ACHN (cell line): ENCODE measurements around the gene ABCA2.
"Not testable (repeated sequence)": the region's sequence is repeated elsewhere in the genome, so short reads cannot be mapped to it uniquely, and the experiment has no call there.

Experiments used
- DNase-seq: peaks from one replicate; pipeline ENCODE4 v3.0.0-alpha.2; 2015
- in situ Hi-C: cut with HindIII; loops from 2 replicates; pipeline ENCODE4 v1.10.0; 2017; ENCODE audit warnings: low sequenced_read_pairs, low pct_ligation_motif_present, low pct_unique_long_range_greater_than_20kb

Gene ABCA2

DNA sequence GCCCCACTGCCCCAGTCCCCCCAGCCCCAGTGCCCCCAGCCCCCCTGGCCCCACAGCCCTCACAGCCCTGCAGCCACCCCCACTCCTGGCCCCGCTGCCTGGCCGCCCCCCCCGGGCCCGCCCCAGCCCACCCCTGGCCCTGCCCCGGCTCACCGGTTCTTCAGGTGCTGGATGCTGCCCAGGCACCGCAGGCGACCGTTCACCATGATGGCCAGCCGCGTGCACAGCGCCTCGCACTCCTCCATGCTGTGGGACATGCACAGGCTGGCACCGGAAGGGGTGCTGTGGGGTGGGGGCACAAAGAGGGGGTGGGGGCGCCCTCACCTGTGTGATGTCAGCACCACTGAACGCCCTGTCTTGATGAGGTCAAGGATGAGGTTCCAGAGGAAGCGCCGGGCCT is 18.8 kb downstream of the ABCA2 start:
- in situ Hi-C loops, result no loop called here
- DNase-seq, result no peak

- in situ Hi-C loops, result no loop called here
Measured at GRCh38 chr9:137008312-137008711, 19.7 kb downstream of the ABCA2 start.

DNA sequence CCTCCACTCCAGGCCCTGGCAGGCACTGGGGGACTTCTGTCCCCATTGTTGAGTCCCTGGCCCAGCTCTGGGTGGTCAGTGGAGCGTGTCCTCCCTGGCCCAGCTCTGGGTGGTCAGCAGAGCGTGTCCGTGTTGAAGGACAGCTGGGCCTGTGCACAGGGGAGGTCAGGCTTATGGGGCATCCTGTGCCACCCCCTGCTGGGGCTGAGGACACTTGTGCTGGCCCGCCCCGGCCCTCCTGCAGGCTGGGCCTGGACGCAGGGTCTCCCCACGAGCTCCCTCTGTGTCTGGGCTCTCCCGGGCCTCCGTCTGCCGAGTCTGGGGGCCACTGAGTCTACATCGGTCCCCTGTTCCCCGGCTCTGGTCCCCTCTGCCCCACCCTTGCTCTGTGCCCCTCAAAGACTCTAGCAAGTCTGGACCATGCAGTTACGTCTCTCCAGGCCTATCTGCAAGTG is 20.2 kb downstream of the ABCA2 start:
- DNase-seq, result no peak
- in situ Hi-C loops, result no loop called here

More at GRCh38 chr9:137008312-137008711, 19.7 kb downstream of the ABCA2 start:
- DNase-seq, result no peak

DNA sequence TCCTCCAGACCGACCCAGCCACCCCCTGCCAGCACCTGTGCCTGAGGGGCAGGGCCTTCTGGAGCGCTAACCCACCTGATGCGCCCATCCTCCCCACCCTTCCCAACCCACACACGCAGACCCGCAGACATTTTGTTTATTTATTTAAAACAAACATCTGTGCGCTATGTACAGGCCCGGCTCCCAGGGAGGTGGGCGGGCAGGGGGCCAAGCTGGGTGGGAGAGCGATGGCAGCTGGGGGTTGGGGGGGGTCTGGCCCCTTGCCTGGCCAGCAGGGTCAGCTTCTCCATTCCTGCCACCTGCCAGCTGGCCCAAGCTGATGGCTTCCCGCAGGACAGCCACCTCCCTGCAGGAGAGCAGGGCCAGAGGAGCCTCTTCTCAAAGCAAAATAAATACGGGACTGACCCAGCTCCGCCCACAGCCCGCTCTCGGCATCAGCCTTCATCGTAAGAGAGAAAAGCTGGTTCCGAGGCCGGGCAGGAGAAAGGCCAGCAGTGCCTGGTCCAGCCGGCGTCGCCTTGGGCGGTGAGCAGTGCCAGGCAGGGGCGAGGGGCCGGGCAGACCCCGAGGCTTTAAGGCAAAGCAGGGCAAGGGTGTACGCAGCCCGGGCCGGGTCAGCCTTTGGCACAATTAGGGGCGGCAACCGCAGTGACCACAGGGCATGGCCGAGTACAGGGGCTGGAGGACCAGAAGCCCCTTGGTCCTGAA is 20.8 kb downstream of the ABCA2 start:
- DNase-seq, result no peak
- in situ Hi-C loops, result no loop called here

- DNase-seq, result no peak
- in situ Hi-C loops, result no loop called here
Measured at GRCh38 chr9:137006116-137007003, 21.7 kb downstream of the ABCA2 start.

- DNase-seq, in situ Hi-C loops: not testable (repeated sequence)
Measured at GRCh38 chr9:137004285-137004684, 23.8 kb downstream of the ABCA2 start.

GRCh38 chr9:137002646-137003041 is 25.4 kb downstream of the ABCA2 start:
- DNase-seq, result no peak
- in situ Hi-C loops, result no loop called here

GRCh38 chr9:137001857-137002645 is 26.0 kb downstream of the ABCA2 start:
- no peak for DNase-seq

GRCh38 chr9:137000177-137000930 is 27.7 kb downstream of the ABCA2 start:
- in situ Hi-C loops, result no loop called here
- no peak for DNase-seq

More at GRCh38 chr9:137001857-137002645, 26.0 kb downstream of the ABCA2 start:
- in situ Hi-C loops, result no loop called here

- no peak for DNase-seq
- in situ Hi-C loops, result no loop called here
Measured at GRCh38 chr9:136997830-136998234, 30.2 kb downstream of the ABCA2 start.

DNA sequence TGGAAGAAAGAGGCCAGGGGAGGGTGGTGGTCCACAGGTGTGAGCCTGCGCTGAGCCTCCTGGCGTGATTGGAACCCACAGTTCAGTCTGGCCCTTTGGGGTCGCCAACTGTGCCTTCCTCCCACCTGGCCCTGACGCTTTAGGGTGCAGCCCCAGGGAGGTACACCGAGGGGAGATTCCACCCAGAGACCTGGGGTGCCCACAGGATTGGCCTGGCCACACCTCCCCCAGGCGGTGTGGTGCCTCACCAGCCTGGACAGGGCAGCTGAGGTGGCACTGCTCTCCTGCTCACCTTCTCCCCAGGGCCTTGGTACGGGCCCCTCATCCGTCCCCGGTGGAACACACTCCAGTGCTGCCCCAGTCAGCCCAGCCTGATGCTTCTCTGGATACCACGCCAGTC is 30.7 kb downstream of the ABCA2 start:
- in situ Hi-C loops, result no loop called here
- no peak for DNase-seq

- DNase-seq, result no peak
- in situ Hi-C loops, result no loop called here
Measured at GRCh38 chr9:136996361-136997292, 31.4 kb downstream of the ABCA2 start, which contains the start of gene CLIC3. Gene CLIC3, minus strand, starts transcription at chr9:136996568. Its CDS starts 25 bp downstream, at chr9:136996543.

GRCh38 chr9:136995772-136996311 is 32.2 kb downstream of the ABCA2 start:
- in situ Hi-C loops, result no loop called here
- no peak for DNase-seq

GRCh38 chr9:136995362-136995761 is 32.7 kb downstream of the ABCA2 start:
- in situ Hi-C loops, result no loop called here
- no peak for DNase-seq

- in situ Hi-C loops, result no loop called here
- DNase-seq, result no peak
Measured at GRCh38 chr9:136994888-136995230, 33.2 kb downstream of the ABCA2 start.

DNA sequence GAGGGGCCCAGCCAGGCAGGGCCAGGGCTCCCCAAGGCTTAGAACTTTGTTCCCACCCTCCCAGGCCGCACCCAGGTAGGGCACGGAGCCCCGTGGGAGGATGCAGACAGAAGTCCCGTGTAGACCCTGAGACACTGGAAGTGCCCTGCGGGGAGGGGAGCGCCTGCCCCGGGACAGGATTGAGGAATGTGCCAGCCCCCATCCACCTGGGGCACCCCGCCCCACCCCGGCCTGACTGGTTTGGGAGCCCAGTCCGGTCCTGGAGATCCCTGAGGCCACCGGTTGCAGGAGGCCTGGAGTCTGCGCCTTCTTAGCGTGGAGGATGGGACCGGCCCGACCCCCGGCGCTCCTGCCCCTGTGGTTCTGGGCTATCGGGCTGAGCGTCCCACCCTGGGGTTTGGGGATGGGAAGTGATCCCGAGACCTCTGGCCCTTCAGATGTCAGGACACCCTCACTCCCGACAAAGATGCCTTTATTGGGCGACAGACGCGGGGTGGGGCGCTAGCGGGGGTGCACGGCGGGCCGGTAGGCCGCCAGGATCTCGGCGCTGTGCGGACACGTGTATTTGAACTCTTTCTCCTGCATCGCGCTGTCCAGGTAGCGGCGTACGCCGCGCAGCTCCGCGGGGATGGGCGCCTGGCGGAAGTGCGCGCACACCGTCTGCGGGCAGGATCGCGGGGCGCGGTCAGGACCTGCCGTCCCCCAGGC is 33.7 kb downstream of the ABCA2 start:
- no peak for DNase-seq
- in situ Hi-C loops, result no loop called here
